GM23248 (cell line): Measurements from ENCODE around the gene PRDM1.

Experiments used
- EZH2 ChIP-seq: fragments of 200-600 bp; sonication (generic); IDR thresholded peaks from 2 replicates; pipeline ENCODE4 v1.6.1; 2018; ENCODE audit warnings: antibody characterized with exemption, mild to moderate bottlenecking; ENCODE audit not compliant: insufficient read depth, poor library complexity, severe bottlenecking
- EZH2phosphoT487 ChIP-seq: fragments of 200-600 bp; sonication (generic); IDR thresholded peaks from 2 replicates; pipeline ENCODE4 v1.6.1; 2018; ENCODE audit warnings: antibody characterized with exemption, moderate library complexity, mild to moderate bottlenecking, low read depth; ENCODE audit not compliant: insufficient read depth

DNA sequence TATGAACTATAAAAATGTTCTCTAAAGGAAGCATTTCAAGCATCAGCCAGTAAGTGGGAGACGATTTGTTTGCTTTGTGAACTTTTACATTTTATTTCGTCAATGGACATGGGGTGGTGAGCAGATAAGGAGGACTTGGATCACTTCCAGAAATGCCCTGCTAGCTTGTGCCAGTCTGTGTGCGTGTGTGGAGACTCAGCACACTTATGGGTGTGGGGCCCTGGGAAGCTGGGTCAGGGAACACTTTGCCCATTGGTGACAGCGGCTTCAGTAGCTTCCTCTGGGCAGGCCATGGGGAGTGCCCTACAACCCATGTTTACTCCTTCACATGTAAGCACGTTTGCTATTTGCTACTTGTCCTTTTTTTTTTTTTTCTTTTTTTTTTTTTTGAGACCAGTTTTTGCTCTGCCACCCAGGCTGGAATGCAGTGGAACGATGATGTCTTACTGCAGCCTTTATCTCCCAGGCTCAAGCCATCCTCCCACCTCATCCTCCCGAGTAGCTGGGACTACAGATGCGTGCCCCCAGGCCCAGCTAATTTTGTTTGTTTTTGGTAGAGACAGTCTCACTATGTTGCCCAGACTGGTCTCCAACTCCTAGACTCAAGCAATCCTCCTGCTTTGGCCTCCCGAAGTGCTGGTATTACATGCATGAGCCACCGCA is 24.2 kb downstream of the PRDM1 start:
- TF ChIP-seq EZH2phosphoT487 (no peak), EZH2 (no peak)
